ENCODE data around the gene PARK7.

- peak; percentile 99 for TF ChIP-seq POLR2A (IDR thresholded peaks at IDR 0.05; ENCODE audit: low read depth, low read length)
- peak; percentile 94; the same call in 1 of the 2 replicates for TF ChIP-seq TAF1 (IDR thresholded peaks at IDR 0.05; ENCODE audit: low read depth, low read length)
- peak; percentile 99 for TF ChIP-seq POLR2AphosphoS5 (IDR thresholded peaks at IDR 0.05; ENCODE audit: low read depth, low read length)
- TF ChIP-seq POU2F2 (IDR thresholded peaks at IDR 0.05; ENCODE audit: low read depth, low read length) = peak; percentile 96
- TF ChIP-seq SPI1 (IDR thresholded peaks at IDR 0.05; ENCODE audit: low read depth, low read length) = 0 out of 2 replicates have a peak, but pooled peaks have one; percentile 7
Measured at GRCh38 chr1:7961216-7962013, at the start of gene PARK7.

Measured in GM12891 (cell line).